SK-N-SH treated with all-trans-retinoic acid at 6 μM for 48 hours (cell line): Measurements from ENCODE around the gene BCAT1.
A peak's percentile ranks its signal among the peaks of the same experiment; 100 is the strongest.

Experiments
- ATAC-seq: fragments of 200-7000 bp; cut with Tn5 transposase; 3 replicates; pipeline ENCODE4 v1.9.1; 2020; ENCODE audit warnings: mild to moderate bottlenecking, moderate library complexity
- ARNTL ChIP-seq: fragments of 450-650 bp; formaldehyde crosslinking; IDR thresholded peaks from 2 replicates; pipeline ENCODE4 v1.5.0; 2020; ENCODE audit warnings: low read depth, mild to moderate bottlenecking, moderate library complexity, borderline replicate concordance
- BACH2 ChIP-seq: fragments of 250-450 bp; sonication (Bioruptor Pico); IDR thresholded peaks from 2 replicates; pipeline ENCODE4 v1.9.0; 2021; ENCODE audit warnings: mild to moderate bottlenecking, borderline replicate concordance
- CSDC2 ChIP-seq: fragments of 250-450 bp; sonication (Bioruptor Pico); IDR thresholded peaks from 2 replicates; pipeline ENCODE4 v1.5.0; 2020; ENCODE audit warnings: mild to moderate bottlenecking, moderate library complexity
- ESRRG ChIP-seq: fragments of 250-450 bp; sonication (Bioruptor Pico); IDR thresholded peaks from 2 replicates; pipeline ENCODE4 v1.6.1; 2021; ENCODE audit warnings: mild to moderate bottlenecking
- GLIS3 ChIP-seq: fragments of 250-450 bp; sonication (Bioruptor Pico); IDR thresholded peaks from 2 replicates; pipeline ENCODE4 v1.5.0; 2020; ENCODE audit warnings: mild to moderate bottlenecking, moderate library complexity
- ISL1 ChIP-seq: fragments of 250-450 bp; sonication (Bioruptor Pico); IDR thresholded peaks from 2 replicates; pipeline ENCODE4 v2.1.2; 2022; ENCODE audit warnings: mild to moderate bottlenecking, moderate library complexity
- OSR1 ChIP-seq: fragments of 250-450 bp; sonication (Bioruptor Pico); IDR thresholded peaks from 2 replicates; pipeline ENCODE4 v1.8.0; 2022; ENCODE audit warnings: moderate library complexity, mild to moderate bottlenecking, inconsistent platforms
- POU6F1 ChIP-seq: fragments of 250-450 bp; sonication (Bioruptor Pico); IDR thresholded peaks from 2 replicates; pipeline ENCODE4 v1.8.0; 2021; ENCODE audit warnings: low read depth, mild to moderate bottlenecking, moderate library complexity, borderline replicate concordance
- PPARA ChIP-seq: fragments of 250-450 bp; sonication (Bioruptor Pico); IDR thresholded peaks from 2 replicates; pipeline ENCODE4 v1.5.0; 2020; ENCODE audit warnings: mild to moderate bottlenecking, borderline replicate concordance
- RARB ChIP-seq: fragments of 250-450 bp; sonication (Bioruptor Pico); IDR thresholded peaks from 2 replicates; pipeline ENCODE4 v1.8.0; 2021; ENCODE audit warnings: mild to moderate bottlenecking, moderate library complexity
- SNAI2 ChIP-seq: fragments of 250-450 bp; sonication (Bioruptor Pico); IDR thresholded peaks from 2 replicates; pipeline ENCODE4 v1.5.0; 2020; ENCODE audit warnings: mild to moderate bottlenecking, moderate library complexity
- TOX ChIP-seq: fragments of 250-450 bp; sonication (Bioruptor Pico); IDR thresholded peaks from 2 replicates; pipeline ENCODE4 v1.8.0; 2021; ENCODE audit warnings: mild to moderate bottlenecking, moderate library complexity, borderline replicate concordance
- TSHZ2 ChIP-seq: fragments of 250-450 bp; sonication (Bioruptor Pico); IDR thresholded peaks from 2 replicates; pipeline ENCODE4 v1.5.0; 2020; ENCODE audit warnings: mild to moderate bottlenecking, moderate library complexity
- ZC3H10 ChIP-seq: fragments of 250-450 bp; sonication (Bioruptor Pico); IDR thresholded peaks from 2 replicates; pipeline ENCODE4 v1.5.1; 2021; ENCODE audit warnings: mild to moderate bottlenecking, moderate library complexity
- ZFP3 ChIP-seq: fragments of 250-450 bp; sonication (Bioruptor Pico); IDR thresholded peaks from 2 replicates; pipeline ENCODE4 v1.5.0; 2020; ENCODE audit warnings: mild to moderate bottlenecking, moderate library complexity
- ZFP30 ChIP-seq: fragments of 450-650 bp; formaldehyde crosslinking; IDR thresholded peaks from 2 replicates; pipeline ENCODE4 v1.5.0; 2022; ENCODE audit warnings: mild to moderate bottlenecking, moderate library complexity
- ZNF70 ChIP-seq: fragments of 450-650 bp; formaldehyde crosslinking; IDR thresholded peaks from 2 replicates; pipeline ENCODE4 v1.5.0; 2020; ENCODE audit warnings: mild to moderate bottlenecking, moderate library complexity
- ZNF8 ChIP-seq: fragments of 450-650 bp; formaldehyde crosslinking; IDR thresholded peaks from 2 replicates; pipeline ENCODE4 v1.5.0; 2020; ENCODE audit warnings: mild to moderate bottlenecking, moderate library complexity
- TF ChIP-seq, protein P1 (sequence below): fragments of 250-450 bp; sonication (Bioruptor Pico); IDR thresholded peaks from 2 replicates; pipeline ENCODE4 v1.5.1; 2021; ENCODE audit warnings: mild to moderate bottlenecking, moderate library complexity
- TF ChIP-seq, protein P2 (sequence below): fragments of 250-450 bp; sonication (Bioruptor Pico); IDR thresholded peaks from 2 replicates; pipeline ENCODE4 v1.8.0; 2020; ENCODE audit warnings: mild to moderate bottlenecking, moderate library complexity, borderline replicate concordance
- TF ChIP-seq, protein P3 (sequence below): fragments of 250-450 bp; sonication (Bioruptor Pico); IDR thresholded peaks from 2 replicates; pipeline ENCODE4 v1.5.1; 2020; ENCODE audit warnings: low read depth, mild to moderate bottlenecking, moderate library complexity

Gene BCAT1

DNA sequence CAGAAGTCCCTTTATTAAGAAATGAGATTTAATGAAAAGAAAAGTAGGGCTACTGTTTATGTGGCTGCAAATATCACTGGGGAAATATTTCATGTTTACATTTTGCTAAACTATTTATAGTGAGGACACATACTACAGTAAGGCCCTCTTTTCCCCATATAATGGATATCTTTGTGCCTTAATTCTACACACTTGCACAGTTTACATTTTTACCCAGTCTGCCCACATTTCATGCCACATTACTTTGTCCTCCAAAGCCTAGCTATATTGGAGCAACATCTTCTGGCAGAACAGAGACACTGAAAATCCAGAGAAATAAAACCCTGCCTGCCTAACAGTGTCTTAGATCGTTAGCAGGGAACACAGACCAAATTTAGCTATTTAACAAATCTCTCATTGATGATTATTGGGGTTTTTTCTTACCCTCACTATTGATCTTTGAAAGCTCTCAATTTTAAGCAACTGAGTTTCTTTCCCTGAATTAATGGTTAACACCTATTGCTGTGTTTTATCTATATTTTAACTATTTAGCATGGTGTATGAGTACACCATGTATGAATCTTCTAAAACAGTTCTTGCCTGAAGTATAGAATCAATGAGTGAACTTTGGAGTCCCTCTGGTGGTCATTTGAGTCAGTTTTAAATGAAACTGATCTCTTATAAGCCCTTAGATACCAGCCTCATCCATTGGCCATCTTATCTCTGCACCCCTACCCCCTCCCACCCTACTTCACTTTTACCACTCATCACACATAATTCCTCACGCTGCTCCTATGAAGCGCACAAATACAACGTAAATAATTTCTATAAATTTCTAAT lies 170.2 kb downstream of the BCAT1 start:
- TF ChIP-seq CSDC2 (CRISPR knock-in tag) (no peak), BACH2 (CRISPR knock-in tag) (no peak), TOX (CRISPR knock-in tag) (no peak), ZFP3 (no peak), TSHZ2 (CRISPR knock-in tag) (no peak), ZC3H10 (no peak), ZNF8 (no peak), ZNF70 (CRISPR knock-in tag) (no peak), ISL1 (CRISPR knock-in tag) (no peak), OSR1 (CRISPR knock-in tag) (no peak), RARB (CRISPR knock-in tag) (no peak), PPARA (CRISPR knock-in tag) (no peak)
- TF ChIP-seq, protein P1, sequence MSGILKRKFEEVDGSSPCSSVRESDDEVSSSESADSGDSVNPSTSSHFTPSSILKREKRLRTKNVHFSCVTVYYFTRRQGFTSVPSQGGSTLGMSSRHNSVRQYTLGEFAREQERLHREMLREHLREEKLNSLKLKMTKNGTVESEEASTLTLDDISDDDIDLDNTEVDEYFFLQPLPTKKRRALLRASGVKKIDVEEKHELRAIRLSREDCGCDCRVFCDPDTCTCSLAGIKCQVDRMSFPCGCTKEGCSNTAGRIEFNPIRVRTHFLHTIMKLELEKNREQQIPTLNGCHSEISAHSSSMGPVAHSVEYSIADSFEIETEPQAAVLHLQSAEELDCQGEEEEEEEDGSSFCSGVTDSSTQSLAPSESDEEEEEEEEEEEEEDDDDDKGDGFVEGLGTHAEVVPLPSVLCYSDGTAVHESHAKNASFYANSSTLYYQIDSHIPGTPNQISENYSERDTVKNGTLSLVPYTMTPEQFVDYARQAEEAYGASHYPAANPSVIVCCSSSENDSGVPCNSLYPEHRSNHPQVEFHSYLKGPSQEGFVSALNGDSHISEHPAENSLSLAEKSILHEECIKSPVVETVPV (CRISPR knock-in tag), result no peak
- TF ChIP-seq, protein P2, sequence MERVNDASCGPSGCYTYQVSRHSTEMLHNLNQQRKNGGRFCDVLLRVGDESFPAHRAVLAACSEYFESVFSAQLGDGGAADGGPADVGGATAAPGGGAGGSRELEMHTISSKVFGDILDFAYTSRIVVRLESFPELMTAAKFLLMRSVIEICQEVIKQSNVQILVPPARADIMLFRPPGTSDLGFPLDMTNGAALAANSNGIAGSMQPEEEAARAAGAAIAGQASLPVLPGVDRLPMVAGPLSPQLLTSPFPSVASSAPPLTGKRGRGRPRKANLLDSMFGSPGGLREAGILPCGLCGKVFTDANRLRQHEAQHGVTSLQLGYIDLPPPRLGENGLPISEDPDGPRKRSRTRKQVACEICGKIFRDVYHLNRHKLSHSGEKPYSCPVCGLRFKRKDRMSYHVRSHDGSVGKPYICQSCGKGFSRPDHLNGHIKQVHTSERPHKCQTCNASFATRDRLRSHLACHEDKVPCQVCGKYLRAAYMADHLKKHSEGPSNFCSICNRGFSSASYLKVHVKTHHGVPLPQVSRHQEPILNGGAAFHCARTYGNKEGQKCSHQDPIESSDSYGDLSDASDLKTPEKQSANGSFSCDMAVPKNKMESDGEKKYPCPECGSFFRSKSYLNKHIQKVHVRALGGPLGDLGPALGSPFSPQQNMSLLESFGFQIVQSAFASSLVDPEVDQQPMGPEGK (CRISPR knock-in tag), result no peak
- peak; percentile 85 for ATAC-seq

GRCh38 chr12:24777359-24777758 lies 171.5 kb downstream of the BCAT1 start:
- TF ChIP-seq RARB (CRISPR knock-in tag) (no peak), ESRRG (no peak), POU6F1 (CRISPR knock-in tag) (no peak), SNAI2 (no peak), OSR1 (CRISPR knock-in tag) (no peak), ZNF70 (CRISPR knock-in tag) (no peak), ZFP30 (CRISPR knock-in tag) (no peak), ISL1 (CRISPR knock-in tag) (no peak), CSDC2 (CRISPR knock-in tag) (no peak), PPARA (CRISPR knock-in tag) (no peak), BACH2 (CRISPR knock-in tag) (no peak), ZNF8 (no peak), TSHZ2 (CRISPR knock-in tag) (no peak), TOX (CRISPR knock-in tag) (no peak), GLIS3 (CRISPR knock-in tag) (no peak), ARNTL (CRISPR knock-in tag) (no peak)
- TF ChIP-seq, protein P3, sequence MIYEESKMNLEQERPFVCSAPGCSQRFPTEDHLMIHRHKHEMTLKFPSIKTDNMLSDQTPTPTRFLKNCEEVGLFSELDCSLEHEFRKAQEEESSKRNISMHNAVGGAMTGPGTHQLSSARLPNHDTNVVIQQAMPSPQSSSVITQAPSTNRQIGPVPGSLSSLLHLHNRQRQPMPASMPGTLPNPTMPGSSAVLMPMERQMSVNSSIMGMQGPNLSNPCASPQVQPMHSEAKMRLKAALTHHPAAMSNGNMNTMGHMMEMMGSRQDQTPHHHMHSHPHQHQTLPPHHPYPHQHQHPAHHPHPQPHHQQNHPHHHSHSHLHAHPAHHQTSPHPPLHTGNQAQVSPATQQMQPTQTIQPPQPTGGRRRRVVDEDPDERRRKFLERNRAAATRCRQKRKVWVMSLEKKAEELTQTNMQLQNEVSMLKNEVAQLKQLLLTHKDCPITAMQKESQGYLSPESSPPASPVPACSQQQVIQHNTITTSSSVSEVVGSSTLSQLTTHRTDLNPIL (CRISPR knock-in tag), result no peak
- TF ChIP-seq, protein P1 (CRISPR knock-in tag), result no peak
- TF ChIP-seq, all 23 proteins: peak for 0

More at GRCh38 chr12:24777359-24777758, 171.5 kb downstream of the BCAT1 start:
- ATAC-seq, result no peak
